ENCODE measurements around the gene NEDD4L. TPM values are rescaled to one million over a fixed set of nuclear protein-coding genes. Genes with fewer than 3 reads are reported as not detected.
A peak's percentile ranks its signal among the peaks of the same experiment; 100 is the strongest.

Gene NEDD4L
- total RNA-seq, 1 experiment from 2014 or later: 57.4 TPM

GRCh38 chr18:58076052-58076451 lies 32.0 kb downstream of the NEDD4L start:
- ChIA-PET CTCF (no interaction called here), POLR2A (ENCODE audit: unreplicated experiment) (no interaction called here)
- H3K79me2 ChIP-seq (ENCODE audit: low read depth): peaks cover 64% of the 10 kb centered on the region
- intact Hi-C loops (cut with micrococcal nuclease; ENCODE audit: unreplicated experiment): no loop called here
- H4K20me1 ChIP-seq (ENCODE audit: insufficient read depth): no peaks in the 10 kb centered on the region
- no peak overlapping the region for H3K4me2 ChIP-seq
- no peak overlapping the region for H3K4me3 ChIP-seq
- no peak overlapping the region for H3K27ac ChIP-seq
- 0 out of 2 replicates have a peak, but pooled peaks cover 7% of the 10 kb centered on the region for H3K36me3 ChIP-seq (ENCODE audit: low read depth)
- H3K27me3 ChIP-seq (ENCODE audit: insufficient read depth, low read depth): no peaks in the 10 kb centered on the region
- peak in 1 of 2 experiments; percentile 63 for DNase-seq
- no peaks in the 10 kb centered on the region for H3K9me3 ChIP-seq (ENCODE audit: insufficient read depth, low read depth)
- no peaks in the 10 kb centered on the region for H3K9me2 ChIP-seq (ENCODE audit: insufficient read depth)
- BruUV-seq (replicated peaks): no TSS peak
- H2AFZ ChIP-seq: no peak overlapping the region
- H3F3A ChIP-seq (ENCODE audit: insufficient read depth, low read depth): peaks cover 13% of the 10 kb centered on the region; the same call in 1 of the 2 replicates
- peaks cover 20% of the 10 kb centered on the region for H3K4me1 ChIP-seq (replicated peaks; ENCODE audit: insufficient read depth)
- no peak for TF ChIP-seq EZH2 (IDR thresholded peaks at IDR 0.05; ENCODE audit: low read depth)
- TF ChIP-seq CTCF (conservative IDR thresholded peaks at IDR 0.05): no peak

- CTCF ChIA-PET: no interaction called here
- no peak for DNase-seq
- intact Hi-C loops (cut with micrococcal nuclease; ENCODE audit: unreplicated experiment): no loop called here
Measured at GRCh38 chr18:58077329-58077728, 33.3 kb downstream of the NEDD4L start.

GRCh38 chr18:58078889-58079573 lies 35.0 kb downstream of the NEDD4L start:
- BruUV-seq (replicated peaks): no TSS peak
- intact Hi-C loops (cut with micrococcal nuclease; ENCODE audit: unreplicated experiment): no loop called here
- no peaks in the 10 kb centered on the region for H3K9me2 ChIP-seq (ENCODE audit: insufficient read depth)
- H3K4me1 ChIP-seq (replicated peaks; ENCODE audit: insufficient read depth): peaks cover 20% of the 10 kb centered on the region
- peaks cover 9% of the 10 kb centered on the region; the same call in 1 of the 2 replicates for H3F3A ChIP-seq (ENCODE audit: insufficient read depth, low read depth)
- TF ChIP-seq EZH2 (IDR thresholded peaks at IDR 0.05; ENCODE audit: low read depth) (no peak), CTCF (conservative IDR thresholded peaks at IDR 0.05) (no peak)
- H3K9me3 ChIP-seq (ENCODE audit: insufficient read depth, low read depth): no peaks in the 10 kb centered on the region
- no peaks in the 10 kb centered on the region for H4K20me1 ChIP-seq (ENCODE audit: insufficient read depth)
- ChIA-PET CTCF (interaction anchor here (0.6 kb wide), 1 partner anchor 10 kb away, joined by 6 read pairs; no protein-coding TSS in a partner anchor), POLR2A (ENCODE audit: unreplicated experiment) (no interaction called here)
- peaks cover 91% of the 10 kb centered on the region for H3K79me2 ChIP-seq (ENCODE audit: low read depth)
- DNase-seq: no peak
- H3K4me2 ChIP-seq: no peak overlapping the region
- no peak overlapping the region for H3K27ac ChIP-seq
- H3K4me3 ChIP-seq: no peak overlapping the region
- H3K27me3 ChIP-seq (ENCODE audit: insufficient read depth, low read depth): no peaks in the 10 kb centered on the region
- no peaks in the 10 kb centered on the region for H3K36me3 ChIP-seq (ENCODE audit: low read depth)
- no peak overlapping the region for H2AFZ ChIP-seq

More at GRCh38 chr18:58077329-58077728, 33.3 kb downstream of the NEDD4L start:
- Histone ChIP-seq H3K4me2 (no peak overlapping the region), H2AFZ (no peak overlapping the region), H3K9me2 (ENCODE audit: insufficient read depth) (no peaks in the 10 kb centered on the region), H3K4me1 (replicated peaks; ENCODE audit: insufficient read depth) (peaks cover 20% of the 10 kb centered on the region), H3K36me3 (ENCODE audit: low read depth) (0 out of 2 replicates have a peak, but pooled peaks cover 7% of the 10 kb centered on the region), H3K4me3 (no peak overlapping the region), H4K20me1 (ENCODE audit: insufficient read depth) (no peaks in the 10 kb centered on the region), H3K9me3 (ENCODE audit: insufficient read depth, low read depth) (no peaks in the 10 kb centered on the region), H3F3A (ENCODE audit: insufficient read depth, low read depth) (peaks cover 13% of the 10 kb centered on the region; the same call in 1 of the 2 replicates), H3K27ac (no peak overlapping the region), H3K79me2 (ENCODE audit: low read depth) (peaks cover 74% of the 10 kb centered on the region), H3K27me3 (ENCODE audit: insufficient read depth, low read depth) (no peaks in the 10 kb centered on the region)
- BruUV-seq (replicated peaks): no TSS peak
- TF ChIP-seq CTCF (conservative IDR thresholded peaks at IDR 0.05): no peak
- TF ChIP-seq EZH2 (IDR thresholded peaks at IDR 0.05; ENCODE audit: low read depth): no peak
- POLR2A ChIA-PET (ENCODE audit: unreplicated experiment): no interaction called here

Measured in PC-9 (cell line).